ENCODE data around the gene PLCG2. TPM values are rescaled to one million over a fixed set of nuclear protein-coding genes. Genes with fewer than 3 reads are reported as not detected.

Gene PLCG2
- total and polyA plus RNA-seq, 2 of the 8 experiments (the other 6 are each of a cell fraction or from before 2014, with no cell fraction given): 6.1 to 6.9 TPM

GRCh38 chr16:81843243-81843582 lies 64.1 kb downstream of the PLCG2 start (continued):
- no peak for TF ChIP-seq JUND (IDR thresholded peaks at IDR 0.05; ENCODE audit: low read length)
- no peak for TF ChIP-seq HDAC2 (IDR thresholded peaks at IDR 0.05; ENCODE audit: borderline replicate concordance in 1 of 2, low read depth in 2 of 2, low read length in 2 of 2)
- TF ChIP-seq EP300 (IDR thresholded peaks at IDR 0.05; ENCODE audit: borderline replicate concordance in 1 of 2, low read depth in 2 of 2, low read length in 2 of 2): no peak
- no peak for TF ChIP-seq POLR2A (IDR thresholded peaks at IDR 0.05; ENCODE audit: control extremely low read depth in 1 of 2, low read depth in 2 of 2, low read length in 2 of 2)
